Pancreas (tissue), 10 donors: ENCODE measurements around the gene ZNF438. TPM values are rescaled to one million over a fixed set of nuclear protein-coding genes. Genes with fewer than 3 reads are reported as not detected.
A peak's percentile ranks its signal among the peaks of the same experiment; 100 is the strongest.

Source experiments
- ATAC-seq, 4 donors: fragments of 200-7000 bp; cut with Tn5 transposase; one replicate each; pipeline versions ENCODE4 v1.8.0 to v1.9.1; 2020; ENCODE audit warnings: mild to moderate bottlenecking in 4 of 4, moderate library complexity in 4 of 4
- DNase-seq, 6 donors: peaks; one replicate each; pipeline ENCODE4 v3.0.0-alpha.2; 2020
- FAIRE-seq: peaks from 2 replicates; lab custom pipeline; 2012; peaks lifted over from hg19 to GRCh38; lab: Jason Lieb, UNC
- H3K27ac ChIP-seq, 4 donors: fragments of 200-600 bp; sonication (generic); 1 replicate in 3 of 4; 2 replicates in 1 of 4; pipeline versions ENCODE4 v1.5.0 to v1.8.0; 2020
- H3K27me3 ChIP-seq, 4 donors: fragments of 200-600 bp; one replicate each; pipeline ENCODE4 v1.8.0; 2021
- H3K36me3 ChIP-seq, 3 donors: fragments of 200-600 bp; sonication (generic) in 1 of 3; one replicate each; pipeline versions ENCODE4 v1.5.0 to v1.8.0; 2020 to 2021
- H3K4me1 ChIP-seq, 3 donors: fragments of 200-600 bp; one replicate each; pipeline ENCODE4 v1.8.0; 2021
- H3K4me3 ChIP-seq, 4 donors: fragments of 200-600 bp; sonication (generic) in 2 of 4; one replicate each; pipeline versions ENCODE4 v1.5.0 to v1.8.0; 2020 to 2021
- H3K9me3 ChIP-seq, 4 donors: fragments of 200-600 bp; one replicate each; pipeline ENCODE4 v1.8.0; 2021
- WGBS, 2 donors: extraction: QIAGEN DNeasy Blood & Tissue Kit; methylation state at CpG; one replicate each; pipeline ENCODE4 v1.1.7; 2013; 5-methylcytosine and 5-hydroxymethylcytosine counted together
- intact Hi-C, 3 donors: fragments of 100-400 bp; cut with DNase I; formaldehyde crosslinking; loops; one replicate each; pipeline versions ENCODE4 v1.11.1 to v1.14.2; 2022
- polyA plus RNA-seq, 2 donors: library from polyadenylated mRNA; stranded (reverse); fragments of 200-250 nt; gene quantifications; one replicate each; pipeline ENCODE4 v1.2.3, GENCODE V29; 2013
- total RNA-seq, 6 donors: library from RNA; stranded (reverse); fragmentation: NEBNext Ultra II Directional in 4 of 6; extraction: Animal tissue kit (Norgen Biotek cat#: 25700) in 4 of 6; gene quantifications; one replicate each; pipeline versions ENCODE4 v1.2.1 to v1.2.4, GENCODE V29; 2021 to 2023
- TF ChIP-seq, protein P1 (sequence below), 4 donors: fragments of 200-600 bp; sonication (generic) in 3 of 4; IDR thresholded peaks; one replicate each; pipeline versions ENCODE4 v1.5.0 to v1.8.0; 2021; ENCODE audit warnings: antibody characterized with exemption in 4 of 4
- donor health status: healthy with polysubstance abuse.
- donor health status: DM: no; HTN: no; CAD: no; lungs with moderate emphysema.
- donor health status: DM: no; HTN: no; CAD: no.
- donor health status: control.
- donor health status: control.
- donor health status: Bipolar disorder and iron deficiency.
- donor health status: DM: yes; HTN: yes; CAD: no.
- donor health status: DM: no; HTN: no; CAD: no.
- donor health status: DM: no; HTN: no; CAD: no.
- donor health status: DM: yes; HTN: yes; CAD: no.

Gene ZNF438
- total and polyA plus RNA-seq, 8 donors = 1.5 to 4.8 (median 2.5) TPM

DNA sequence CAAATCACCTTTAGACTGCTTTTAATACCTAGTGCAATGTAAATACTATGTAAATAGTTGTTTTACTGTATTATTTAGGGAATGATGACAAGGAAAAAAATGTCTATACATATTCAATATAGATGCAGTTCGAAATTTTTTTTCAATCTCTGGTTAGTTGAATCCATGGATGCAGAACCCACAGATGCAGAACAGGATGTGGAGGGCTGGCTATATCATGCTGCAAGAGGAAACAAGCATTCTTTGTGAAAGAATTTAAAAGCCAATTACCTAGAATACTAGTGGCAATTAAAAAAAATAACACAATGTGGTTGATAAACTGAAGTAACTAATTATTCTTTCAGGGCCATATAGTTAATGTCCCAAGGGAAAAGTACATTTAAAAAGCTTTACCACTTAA is 170.4 kb downstream of the ZNF438 start:
- Histone ChIP-seq H3K4me3 (no peak overlapping the region), H3K36me3 (no peaks in the 10 kb centered on the region), H3K27ac (no peak overlapping the region), H3K4me1 (no peaks in the 10 kb centered on the region), H3K27me3 (no peaks in the 10 kb centered on the region), H3K9me3 (no peaks in the 10 kb centered on the region)
- ATAC-seq = no peak
- TF ChIP-seq, protein P1, sequence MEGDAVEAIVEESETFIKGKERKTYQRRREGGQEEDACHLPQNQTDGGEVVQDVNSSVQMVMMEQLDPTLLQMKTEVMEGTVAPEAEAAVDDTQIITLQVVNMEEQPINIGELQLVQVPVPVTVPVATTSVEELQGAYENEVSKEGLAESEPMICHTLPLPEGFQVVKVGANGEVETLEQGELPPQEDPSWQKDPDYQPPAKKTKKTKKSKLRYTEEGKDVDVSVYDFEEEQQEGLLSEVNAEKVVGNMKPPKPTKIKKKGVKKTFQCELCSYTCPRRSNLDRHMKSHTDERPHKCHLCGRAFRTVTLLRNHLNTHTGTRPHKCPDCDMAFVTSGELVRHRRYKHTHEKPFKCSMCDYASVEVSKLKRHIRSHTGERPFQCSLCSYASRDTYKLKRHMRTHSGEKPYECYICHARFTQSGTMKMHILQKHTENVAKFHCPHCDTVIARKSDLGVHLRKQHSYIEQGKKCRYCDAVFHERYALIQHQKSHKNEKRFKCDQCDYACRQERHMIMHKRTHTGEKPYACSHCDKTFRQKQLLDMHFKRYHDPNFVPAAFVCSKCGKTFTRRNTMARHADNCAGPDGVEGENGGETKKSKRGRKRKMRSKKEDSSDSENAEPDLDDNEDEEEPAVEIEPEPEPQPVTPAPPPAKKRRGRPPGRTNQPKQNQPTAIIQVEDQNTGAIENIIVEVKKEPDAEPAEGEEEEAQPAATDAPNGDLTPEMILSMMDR (IDR thresholded peaks at IDR 0.05) = no peak
- no peak for FAIRE-seq
- DNase-seq = no peak
- intact Hi-C loops = no loop called here
- 66 to 79% methylated on average over 1 of the region's 1 CpG for WGBS, 2 donors

DNA sequence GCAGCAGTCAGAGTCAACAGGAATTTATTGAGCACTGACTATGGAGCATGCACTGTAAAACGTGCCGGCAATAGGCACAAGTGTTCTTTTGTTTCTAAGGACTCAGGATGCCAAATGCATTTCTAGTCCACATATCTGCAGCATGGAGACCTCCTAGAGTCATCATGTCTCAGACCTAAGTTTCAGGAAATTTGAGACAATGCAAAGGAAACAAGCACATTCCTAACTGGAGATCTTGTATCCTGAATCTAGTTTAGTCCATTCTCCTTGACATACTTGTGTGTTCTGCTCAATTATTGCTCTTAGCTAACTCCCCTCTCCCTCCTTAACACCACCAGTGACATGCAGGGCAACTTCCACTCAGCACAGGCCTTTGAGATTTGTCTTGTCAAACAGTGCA is 173.2 kb downstream of the ZNF438 start:
- H3K4me1 ChIP-seq = no peaks in the 10 kb centered on the region
- DNase-seq = no peak

DNA sequence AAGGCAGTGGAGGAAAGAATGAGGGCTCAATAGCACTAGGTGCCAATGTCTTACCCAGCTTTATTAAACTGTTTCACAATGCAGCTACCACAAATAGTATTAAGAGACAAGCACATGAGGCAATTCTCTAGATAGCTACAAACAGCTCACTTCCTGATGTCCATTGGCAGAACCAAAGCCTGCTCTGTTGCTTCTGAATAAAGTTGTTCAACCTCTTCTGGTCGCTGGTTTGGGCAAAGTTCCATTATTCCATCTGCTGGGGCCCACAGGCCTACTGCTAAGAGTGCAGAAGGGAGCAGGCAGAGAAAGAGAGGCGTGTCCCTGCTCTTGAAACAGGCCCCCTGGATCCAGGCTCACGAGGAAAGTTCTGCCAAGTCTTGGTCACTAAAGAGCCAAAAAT is 173.9 kb downstream of the ZNF438 start:
- Histone ChIP-seq H3K9me3 (no peaks in the 10 kb centered on the region), H3K27ac (no peak overlapping the region), H3K4me3 (no peak overlapping the region), H3K4me1 (no peaks in the 10 kb centered on the region), H3K27me3 (no peaks in the 10 kb centered on the region), H3K36me3 (no peaks in the 10 kb centered on the region)
- 59 to 60% methylated on average over 3 of the region's 3 CpGs for WGBS, 2 donors
- intact Hi-C loops = no loop called here
- peak in 3 of 4 donors; percentile 63 to 76 (median 70) for ATAC-seq
- peak in 3 of 6 donors; percentile 15 to 28 (median 20) for DNase-seq
- FAIRE-seq = no peak
- TF ChIP-seq, protein P1 (IDR thresholded peaks at IDR 0.05) = no peak

More for the DNA sequence above, 173.2 kb downstream of the ZNF438 start:
- H3K9me3 ChIP-seq = no peaks in the 10 kb centered on the region
- intact Hi-C loops = no loop called here
- ATAC-seq (no peak), FAIRE-seq (no peak)
- WGBS, 2 donors = 78 to 90% methylated on average over 2 of the region's 2 CpGs
- H3K4me3 ChIP-seq = no peak overlapping the region
- no peak overlapping the region for H3K27ac ChIP-seq
- no peaks in the 10 kb centered on the region for H3K36me3 ChIP-seq
- no peaks in the 10 kb centered on the region for H3K27me3 ChIP-seq
- TF ChIP-seq, protein P1 (IDR thresholded peaks at IDR 0.05) = no peak

DNA sequence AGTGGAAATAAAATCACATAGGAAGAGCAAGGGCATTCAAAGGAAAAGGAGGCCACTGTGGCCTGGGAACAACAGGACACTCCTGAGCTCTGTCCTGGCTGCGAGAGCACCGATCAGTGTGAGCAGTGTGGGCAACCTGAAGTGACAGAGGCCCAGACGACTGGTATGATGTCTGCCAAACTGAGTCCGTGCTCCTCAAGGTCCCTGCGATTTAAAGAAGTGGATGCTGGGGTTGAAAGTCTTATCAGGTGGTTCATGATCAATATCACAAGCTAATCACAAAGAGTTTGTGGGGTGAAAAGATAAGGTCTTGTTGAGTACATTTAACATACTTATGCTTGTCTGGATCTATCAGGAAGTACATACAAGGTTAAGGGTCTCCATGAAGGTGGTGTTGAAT is 176.5 kb downstream of the ZNF438 start:
- intact Hi-C loops = no loop called here
- Histone ChIP-seq H3K27me3 (no peaks in the 10 kb centered on the region), H3K27ac (no peak overlapping the region), H3K9me3 (no peaks in the 10 kb centered on the region), H3K36me3 (no peaks in the 10 kb centered on the region), H3K4me3 (no peak overlapping the region), H3K4me1 (no peaks in the 10 kb centered on the region)
- TF ChIP-seq, protein P1 (IDR thresholded peaks at IDR 0.05) = no peak
- no peak for ATAC-seq
- no peak for DNase-seq
- 86 to 87% methylated on average over 5 of the region's 5 CpGs for WGBS, 2 donors
- FAIRE-seq = no peak

DNA sequence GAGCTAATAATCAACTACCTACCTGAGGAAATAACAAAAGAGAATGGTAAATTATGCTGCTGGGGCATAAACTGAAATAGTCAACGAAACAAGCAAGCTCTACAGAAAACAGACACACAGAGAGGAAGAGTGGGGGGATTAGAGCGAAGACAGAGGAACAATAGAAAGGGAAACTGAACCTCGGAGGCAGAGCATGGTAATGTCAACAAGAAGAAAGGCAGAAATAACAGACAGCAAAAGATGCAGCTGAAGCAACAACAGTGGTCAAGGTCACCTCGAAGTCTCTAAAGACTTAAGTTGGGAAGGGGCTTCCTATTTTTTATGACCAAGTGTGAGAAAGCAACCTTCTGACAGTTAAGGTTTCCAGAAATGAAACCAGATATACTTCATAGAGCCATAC is 177.0 kb downstream of the ZNF438 start:
- no peak for FAIRE-seq
- ATAC-seq = no peak
- TF ChIP-seq, protein P1 (IDR thresholded peaks at IDR 0.05) = no peak
- Histone ChIP-seq H3K36me3 (no peaks in the 10 kb centered on the region), H3K27me3 (no peaks in the 10 kb centered on the region), H3K27ac (no peak overlapping the region), H3K4me3 (no peak overlapping the region), H3K9me3 (no peaks in the 10 kb centered on the region), H3K4me1 (no peaks in the 10 kb centered on the region)
- DNase-seq = no peak
- WGBS, 2 donors = 63 to 67% methylated on average over 4 of the region's 4 CpGs
- intact Hi-C loops = no loop called here
